ENCODE measurements around the gene DOK7. TPM values are rescaled to one million over a fixed set of nuclear protein-coding genes. Genes with fewer than 3 reads are reported as not detected.
"Not testable (repeated sequence)": the region's sequence is repeated elsewhere in the genome, so short reads cannot be mapped to it uniquely, and the experiment has no call there.

Gene DOK7
- total RNA-seq, 2 experiments from 2014 or later, result not detected

GRCh38 chr4:3511187-3511586, 48.1 kb downstream of the DOK7 start:
- ATAC-seq, result no peak
- no peaks in the 10 kb centered on the region for H3K27me3 Mint-ChIP-seq
- ChIA-PET CTCF (interaction anchor here (2.1 kb wide), 1 partner anchor 31 kb away, joined by 5 read pairs; no protein-coding TSS in a partner anchor), POLR2A (no interaction called here)
- no peak overlapping the region for H3K4me3 Mint-ChIP-seq
- intact Hi-C loops (cut with micrococcal nuclease), result no loop called here
- H3K27ac Mint-ChIP-seq, result no peak overlapping the region
- no peak for TF ChIP-seq CTCF (IDR thresholded peaks at IDR 0.05)
- H3K36me3 Mint-ChIP-seq (ENCODE audit: low read depth), result peaks cover 53% of the 10 kb centered on the region
- no peak for DNase-seq
- no peaks in the 10 kb centered on the region for H3K4me1 Mint-ChIP-seq (ENCODE audit: low read depth)
- H3K9me3 Mint-ChIP-seq, result peaks cover 2% of the 10 kb centered on the region

GRCh38 chr4:3511601-3512000, 48.5 kb downstream of the DOK7 start:
- H3K4me3 Mint-ChIP-seq; POLR2A ChIA-PET; H3K27ac Mint-ChIP-seq; DNase-seq; intact Hi-C loops (cut with micrococcal nuclease); H3K9me3 Mint-ChIP-seq; H3K27me3 Mint-ChIP-seq; ATAC-seq; H3K4me1 Mint-ChIP-seq (ENCODE audit: low read depth): not testable (repeated sequence)
- CTCF ChIA-PET, result interaction anchor here (2.1 kb wide), 1 partner anchor 31 kb away, joined by 5 read pairs; no protein-coding TSS in a partner anchor
- peaks cover 53% of the 10 kb centered on the region for H3K36me3 Mint-ChIP-seq (ENCODE audit: low read depth)

GRCh38 chr4:3512279-3512678, 49.2 kb downstream of the DOK7 start:
- TF ChIP-seq CTCF (IDR thresholded peaks at IDR 0.05), result no peak
- Mint-ChIP-seq H3K36me3 (ENCODE audit: low read depth) (peaks cover 56% of the 10 kb centered on the region), H3K27ac (no peak overlapping the region), H3K4me3 (no peak overlapping the region), H3K9me3 (peaks cover 2% of the 10 kb centered on the region), H3K4me1 (ENCODE audit: low read depth) (no peaks in the 10 kb centered on the region), H3K27me3 (no peaks in the 10 kb centered on the region)
- ChIA-PET POLR2A (interaction anchor here (1.6 kb wide), 1 partner anchor 9 kb away, joined by 4 read pairs; no protein-coding TSS in a partner anchor), CTCF (interaction anchor here (1.1 to 2.1 kb wide), 2 partner anchors 32 to 166 kb away, joined by 3 to 5 read pairs; no protein-coding TSS in a partner anchor)
- ATAC-seq (no peak), DNase-seq (no peak)
- intact Hi-C loops (cut with micrococcal nuclease), result no loop called here

- Mint-ChIP-seq H3K27me3 (no peaks in the 10 kb centered on the region), H3K36me3 (ENCODE audit: low read depth) (peaks cover 53% of the 10 kb centered on the region), H3K9me3 (peaks cover 2% of the 10 kb centered on the region), H3K27ac (no peak overlapping the region), H3K4me3 (no peak overlapping the region), H3K4me1 (ENCODE audit: low read depth) (no peaks in the 10 kb centered on the region)
- ATAC-seq (no peak), DNase-seq (no peak)
- TF ChIP-seq CTCF (IDR thresholded peaks at IDR 0.05), result no peak
- intact Hi-C loops (cut with micrococcal nuclease), result no loop called here
- POLR2A ChIA-PET, result interaction anchor here (1.6 kb wide), 1 partner anchor 10 kb away, joined by 4 read pairs; no protein-coding TSS in a partner anchor
- CTCF ChIA-PET, result interaction anchor here (1.1 to 2.1 kb wide), 2 partner anchors 33 to 166 kb away, joined by 3 to 5 read pairs; no protein-coding TSS in a partner anchor
These were observed 49.6 kb downstream of the DOK7 start for GRCh38 chr4:3512719-3513118.

GRCh38 chr4:3513807-3514206, 50.7 kb downstream of the DOK7 start:
- H3K9me3 Mint-ChIP-seq, result peaks cover 2% of the 10 kb centered on the region
- no peak for ATAC-seq
- intact Hi-C loops (cut with micrococcal nuclease), result no loop called here
- no peak overlapping the region for H3K27ac Mint-ChIP-seq
- peaks cover 46% of the 10 kb centered on the region for H3K36me3 Mint-ChIP-seq (ENCODE audit: low read depth)
- no peaks in the 10 kb centered on the region for H3K27me3 Mint-ChIP-seq
- TF ChIP-seq CTCF (IDR thresholded peaks at IDR 0.05), result no peak
- H3K4me3 Mint-ChIP-seq, result no peak overlapping the region
- ChIA-PET POLR2A (interaction anchor here (0.8 kb wide), 1 partner anchor 388 kb away, joined by 3 read pairs; no protein-coding TSS in a partner anchor), CTCF (interaction anchor here (0.9 to 1.1 kb wide), 2 partner anchors 32 to 33 kb away, joined by 3 to 4 read pairs; no protein-coding TSS in a partner anchor)
- H3K4me1 Mint-ChIP-seq (ENCODE audit: low read depth), result no peaks in the 10 kb centered on the region
- no peak for DNase-seq
